HepG2 (cell line): ENCODE results near the gene TK2. TPM values are rescaled to one million over a fixed set of nuclear protein-coding genes. Genes with fewer than 3 reads are reported as not detected.

Experiments used
- CC2D1A ChIP-seq: sonication (generic); formaldehyde crosslinking; IDR thresholded peaks from 2 replicates; pipeline ENCODE4 v1.8.1; 2023; ENCODE audit warnings: mild to moderate bottlenecking, missing genetic modification reagents
- CEBPG ChIP-seq: IDR thresholded peaks from 2 replicates; pipeline ENCODE4 v1.6.1; 2016
- GABPB1 ChIP-seq: IDR thresholded peaks from 2 replicates; pipeline ENCODE4 v1.6.1; 2016; ENCODE audit warnings: mild to moderate bottlenecking, missing genetic modification reagents, moderate library complexity, missing compliant biosample characterization
- HDAC1 ChIP-seq: sonication (generic); formaldehyde crosslinking; IDR thresholded peaks from 2 replicates; pipeline ENCODE4 v1.5.1; 2020; ENCODE audit warnings: mild to moderate bottlenecking, missing genetic modification reagents
- HDAC2 ChIP-seq: sonication (generic); formaldehyde crosslinking; IDR thresholded peaks from 2 replicates; pipeline ENCODE4 v1.4.0; 2020; ENCODE audit warnings: missing genetic modification reagents
- HMGA1 ChIP-seq: sonication (generic); formaldehyde crosslinking; conservative IDR thresholded peaks from 2 replicates; pipeline ENCODE4 v1.4.0; 2020; ENCODE audit warnings: missing genetic modification reagents
- MED1 ChIP-seq: sonication (generic); formaldehyde crosslinking; IDR thresholded peaks from 2 replicates; pipeline ENCODE4 v1.4.0; 2020; ENCODE audit warnings: missing genetic modification reagents
- NBN ChIP-seq: fragments of 450-650 bp; conservative IDR thresholded peaks from 2 replicates; pipeline ENCODE4 v1.6.1; 2017
- NFE2 ChIP-seq: sonication (generic); formaldehyde crosslinking; IDR thresholded peaks from 2 replicates; pipeline ENCODE4 v1.4.0; 2020; ENCODE audit warnings: missing genetic modification reagents
- RNF2 ChIP-seq: fragments of 450-650 bp; conservative IDR thresholded peaks from 2 replicates; pipeline ENCODE4 v1.6.1; 2016; ENCODE audit warnings: low read depth
- SOX5 ChIP-seq: IDR thresholded peaks from 2 replicates; pipeline ENCODE4 v1.6.1; 2016; ENCODE audit warnings: borderline replicate concordance
- SRSF4 ChIP-seq: fragments of 200-400 bp; formaldehyde crosslinking; IDR thresholded peaks from one replicate; pipeline ENCODE4 v1.6.1; 2018; ENCODE audit warnings: mild to moderate bottlenecking, low read depth, low read length, moderate library complexity; ENCODE audit not compliant: poor library complexity, severe bottlenecking
- TEF ChIP-seq: sonication (generic); formaldehyde crosslinking; IDR thresholded peaks from 2 replicates; pipeline ENCODE4 v1.5.0; 2020; ENCODE audit warnings: missing genetic modification reagents
- ZNF264 ChIP-seq: sonication (generic); formaldehyde crosslinking; IDR thresholded peaks from 2 replicates; pipeline ENCODE4 v1.4.0; 2020; ENCODE audit warnings: missing genetic modification reagents
- ZNF275 ChIP-seq: sonication (generic); formaldehyde crosslinking; IDR thresholded peaks from 2 replicates; pipeline ENCODE4 v1.8.0; 2022; ENCODE audit warnings: missing genetic modification reagents, mild to moderate bottlenecking, inconsistent platforms, borderline replicate concordance
- ZNF431 ChIP-seq: sonication (generic); formaldehyde crosslinking; IDR thresholded peaks from 2 replicates; pipeline ENCODE4 v1.9.0; 2022; ENCODE audit warnings: missing genetic modification reagents, low read depth, mild to moderate bottlenecking, borderline replicate concordance
- ZNF639 ChIP-seq: conservative IDR thresholded peaks from 2 replicates; pipeline ENCODE4 v1.6.1; 2018; ENCODE audit warnings: missing genetic modification reagents
- ZNF891 ChIP-seq: sonication (generic); formaldehyde crosslinking; IDR thresholded peaks from 2 replicates; pipeline ENCODE4 v1.5.0; 2020; ENCODE audit warnings: mild to moderate bottlenecking, missing genetic modification reagents
- polyA plus RNA-seq, 8 experiments: library from polyadenylated mRNA; depleted of rRNA in 3 of 8; stranded (reverse) in 7 of 8; unstranded in 1 of 8; fragments of >200 nt; fragmentation: Illumina TruSeq in 4 of 8; extraction: Trizol in 4 of 8; gene quantifications; 2 replicates each; pipeline versions ENCODE4 v1.2.1 to v1.2.3, GENCODE V29; 2011 to 2016; ENCODE audit warnings: low read depth in 4 of 8, missing spikeins in 1 of 8, mixed read lengths in 1 of 8; ENCODE audit not compliant: insufficient read depth in 1 of 8
- total RNA-seq, 5 experiments: library from RNA; depleted of rRNA; stranded (reverse); fragments of >200 nt; fragmentation: Illumina TruSeq; extraction: Trizol; gene quantifications; 2 replicates each; pipeline ENCODE4 v1.2.3, GENCODE V29; 2016; ENCODE audit warnings: low read depth in 1 of 5
- TF ChIP-seq, protein P1 (sequence below): sonication (generic); formaldehyde crosslinking; conservative IDR thresholded peaks from 2 replicates; pipeline ENCODE4 v1.4.0; 2020; ENCODE audit warnings: missing genetic modification reagents
- TF ChIP-seq, protein P2 (sequence below): IDR thresholded peaks from 2 replicates; pipeline ENCODE4 v1.6.1; 2016; ENCODE audit warnings: mild to moderate bottlenecking, missing biosample characterization, missing genetic modification reagents
- TF ChIP-seq, protein P3 (sequence below): sonication (generic); formaldehyde crosslinking; IDR thresholded peaks from 2 replicates; pipeline ENCODE4 v1.4.0; 2020; ENCODE audit warnings: missing genetic modification reagents, borderline replicate concordance

Gene TK2
- total and polyA plus RNA-seq, 2 of the 13 experiments (the other 11 are each of a cell fraction or from before 2014, with no cell fraction given) = 18.7 to 21.0 TPM

- TF ChIP-seq, protein P1, sequence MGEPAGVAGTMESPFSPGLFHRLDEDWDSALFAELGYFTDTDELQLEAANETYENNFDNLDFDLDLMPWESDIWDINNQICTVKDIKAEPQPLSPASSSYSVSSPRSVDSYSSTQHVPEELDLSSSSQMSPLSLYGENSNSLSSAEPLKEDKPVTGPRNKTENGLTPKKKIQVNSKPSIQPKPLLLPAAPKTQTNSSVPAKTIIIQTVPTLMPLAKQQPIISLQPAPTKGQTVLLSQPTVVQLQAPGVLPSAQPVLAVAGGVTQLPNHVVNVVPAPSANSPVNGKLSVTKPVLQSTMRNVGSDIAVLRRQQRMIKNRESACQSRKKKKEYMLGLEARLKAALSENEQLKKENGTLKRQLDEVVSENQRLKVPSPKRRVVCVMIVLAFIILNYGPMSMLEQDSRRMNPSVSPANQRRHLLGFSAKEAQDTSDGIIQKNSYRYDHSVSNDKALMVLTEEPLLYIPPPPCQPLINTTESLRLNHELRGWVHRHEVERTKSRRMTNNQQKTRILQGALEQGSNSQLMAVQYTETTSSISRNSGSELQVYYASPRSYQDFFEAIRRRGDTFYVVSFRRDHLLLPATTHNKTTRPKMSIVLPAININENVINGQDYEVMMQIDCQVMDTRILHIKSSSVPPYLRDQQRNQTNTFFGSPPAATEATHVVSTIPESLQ (CRISPR knock-in tag) = 0 out of 2 replicates have a peak, but pooled peaks have one; percentile 62
- no peak for TF ChIP-seq ZNF639 (CRISPR knock-in tag)
- 0 out of 2 replicates have a peak, but pooled peaks have one; percentile 28 for TF ChIP-seq MED1
- TF ChIP-seq ZNF275 (CRISPR knock-in tag) = no peak
- no peak for TF ChIP-seq RNF2
- no peak for TF ChIP-seq NBN
- TF ChIP-seq CC2D1A (CRISPR knock-in tag) = no peak
- TF ChIP-seq GABPB1 (CRISPR knock-in tag) = no peak
- no peak for TF ChIP-seq NFE2 (CRISPR knock-in tag)
- TF ChIP-seq, protein P2, sequence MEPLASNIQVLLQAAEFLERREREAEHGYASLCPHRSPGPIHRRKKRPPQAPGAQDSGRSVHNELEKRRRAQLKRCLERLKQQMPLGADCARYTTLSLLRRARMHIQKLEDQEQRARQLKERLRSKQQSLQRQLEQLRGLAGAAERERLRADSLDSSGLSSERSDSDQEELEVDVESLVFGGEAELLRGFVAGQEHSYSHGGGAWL (CRISPR knock-in tag) = 0 out of 2 replicates have a peak, but pooled peaks have one; percentile 31
- TF ChIP-seq ZNF891 (CRISPR knock-in tag) = peak; percentile 33; the same call in 1 of the 2 replicates
- no peak for TF ChIP-seq HMGA1 (CRISPR knock-in tag)
- TF ChIP-seq SOX5 (CRISPR knock-in tag) = 0 out of 2 replicates have a peak, but pooled peaks have one; percentile 12
- no peak for TF ChIP-seq HDAC2
- no peak for TF ChIP-seq ZNF264 (CRISPR knock-in tag)
- no peak for TF ChIP-seq SRSF4
- peak; percentile 12; the same call in 1 of the 2 replicates for TF ChIP-seq CEBPG (CRISPR knock-in tag)
- TF ChIP-seq, protein P3, sequence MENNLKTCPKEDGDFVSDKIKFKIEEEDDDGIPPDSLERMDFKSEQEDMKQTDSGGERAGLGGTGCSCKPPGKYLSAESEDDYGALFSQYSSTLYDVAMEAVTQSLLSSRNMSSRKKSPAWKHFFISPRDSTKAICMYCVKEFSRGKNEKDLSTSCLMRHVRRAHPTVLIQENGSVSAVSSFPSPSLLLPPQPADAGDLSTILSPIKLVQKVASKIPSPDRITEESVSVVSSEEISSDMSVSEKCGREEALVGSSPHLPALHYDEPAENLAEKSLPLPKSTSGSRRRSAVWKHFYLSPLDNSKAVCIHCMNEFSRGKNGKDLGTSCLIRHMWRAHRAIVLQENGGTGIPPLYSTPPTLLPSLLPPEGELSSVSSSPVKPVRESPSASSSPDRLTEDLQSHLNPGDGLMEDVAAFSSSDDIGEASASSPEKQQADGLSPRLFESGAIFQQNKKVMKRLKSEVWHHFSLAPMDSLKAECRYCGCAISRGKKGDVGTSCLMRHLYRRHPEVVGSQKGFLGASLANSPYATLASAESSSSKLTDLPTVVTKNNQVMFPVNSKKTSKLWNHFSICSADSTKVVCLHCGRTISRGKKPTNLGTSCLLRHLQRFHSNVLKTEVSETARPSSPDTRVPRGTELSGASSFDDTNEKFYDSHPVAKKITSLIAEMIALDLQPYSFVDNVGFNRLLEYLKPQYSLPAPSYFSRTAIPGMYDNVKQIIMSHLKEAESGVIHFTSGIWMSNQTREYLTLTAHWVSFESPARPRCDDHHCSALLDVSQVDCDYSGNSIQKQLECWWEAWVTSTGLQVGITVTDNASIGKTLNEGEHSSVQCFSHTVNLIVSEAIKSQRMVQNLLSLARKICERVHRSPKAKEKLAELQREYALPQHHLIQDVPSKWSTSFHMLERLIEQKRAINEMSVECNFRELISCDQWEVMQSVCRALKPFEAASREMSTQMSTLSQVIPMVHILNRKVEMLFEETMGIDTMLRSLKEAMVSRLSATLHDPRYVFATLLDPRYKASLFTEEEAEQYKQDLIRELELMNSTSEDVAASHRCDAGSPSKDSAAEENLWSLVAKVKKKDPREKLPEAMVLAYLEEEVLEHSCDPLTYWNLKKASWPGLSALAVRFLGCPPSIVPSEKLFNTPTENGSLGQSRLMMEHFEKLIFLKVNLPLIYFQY (CRISPR knock-in tag) = peak; percentile 61; the same call in 1 of the 2 replicates
- TF ChIP-seq TEF = no peak
- TF ChIP-seq ZNF431 (CRISPR knock-in tag) = no peak
- no peak for TF ChIP-seq HDAC1 (CRISPR knock-in tag)
Observed at GRCh38 chr16:66483689-66484452, 66.1 kb downstream of the TK2 start (continued).
